Panc1 (cell line): ENCODE results near the gene ORC3. TPM values are rescaled to one million over a fixed set of nuclear protein-coding genes. Genes with fewer than 3 reads are reported as not detected.

Source experiments
- ATAC-seq: fragments of 200-7000 bp; cut with Tn5 transposase; 2 replicates; pipeline ENCODE4 v1.9.1; 2020; ENCODE audit warnings: mild to moderate bottlenecking, moderate library complexity
- BruUV-seq: library from RNA; stranded (reverse); fragments of 400-500 nt; replicated peaks from 2 replicates; lab custom pipeline; 2021; lab: Mats Ljungman, UMichigan
- CTCF ChIA-PET: fragments of 300-600 bp; sonication (Branson Sonifier 250); formaldehyde crosslinking; loops from one replicate; lab custom pipeline; 2022; ENCODE audit warnings: antibody characterized with exemption; lab: Charles Lee
- POLR2A ChIA-PET: fragments of 300-600 bp; sonication (Branson Sonifier 250); formaldehyde crosslinking; loops from one replicate; lab custom pipeline; 2022; ENCODE audit warnings: antibody characterized with exemption; lab: Charles Lee
- DNase-seq: peaks from one replicate; pipeline ENCODE4 v3.0.0-alpha.2; 2010; ENCODE audit warnings: low read depth, low spot score
- H3K27ac ChIP-seq: 2 replicates; pipeline ENCODE4 v1.5.1; 2011; ENCODE audit warnings: mild to moderate bottlenecking, low read length, inconsistent platforms
- H3K27me3 ChIP-seq: fragments of 200-500 bp; sonication (Bioruptor generic); 2 replicates; pipeline ENCODE4 v1.6.0; 2014; ENCODE audit warnings: low read length, inconsistent platforms; ENCODE audit not compliant: control insufficient read depth, insufficient read depth
- H3K36me3 ChIP-seq: fragments of 200-500 bp; sonication (Bioruptor generic); 2 replicates; pipeline ENCODE4 v1.5.1; 2014; ENCODE audit warnings: inconsistent platforms, mild to moderate bottlenecking, low read length, moderate library complexity; ENCODE audit not compliant: control insufficient read depth, insufficient read depth
- H3K4me1 ChIP-seq: 2 replicates; pipeline ENCODE4 v1.5.1; 2011; ENCODE audit warnings: inconsistent platforms, mild to moderate bottlenecking, low read length, moderate library complexity; ENCODE audit not compliant: control insufficient read depth, insufficient read depth
- H3K4me3 ChIP-seq, 2 experiments: 2 replicates each; pipeline ENCODE4 v1.5.1; 2011 to 2012; ENCODE audit warnings: low read depth in 2 of 2, low read length in 2 of 2, mild to moderate bottlenecking in 2 of 2, inconsistent platforms in 1 of 2, moderate library complexity in 1 of 2
- H3K9me3 ChIP-seq: fragments of 200-500 bp; sonication (Bioruptor generic); 2 replicates; pipeline ENCODE4 v1.5.1; 2014; ENCODE audit warnings: low read depth, mild to moderate bottlenecking, inconsistent platforms, low read length, moderate library complexity; ENCODE audit not compliant: control insufficient read depth, insufficient read depth
- POLR2AphosphoS5 ChIP-seq: IDR thresholded peaks from 2 replicates; pipeline ENCODE4 v1.6.1; 2012; ENCODE audit warnings: mild to moderate bottlenecking, low read depth, low read length, moderate library complexity
- SIN3A ChIP-seq: IDR thresholded peaks from 2 replicates; pipeline ENCODE4 v1.6.1; 2012; ENCODE audit warnings: low read depth, mild to moderate bottlenecking, low read length, moderate library complexity, borderline replicate concordance; ENCODE audit not compliant: insufficient read depth
- TCF7L2 ChIP-seq: IDR thresholded peaks from 2 replicates; pipeline ENCODE4 v1.6.1; 2011; ENCODE audit warnings: mild to moderate bottlenecking, low read depth, low read length, inconsistent platforms
- in situ Hi-C: cut with HindIII; loops from 2 replicates; pipeline ENCODE4 v1.10.0; 2016; ENCODE audit warnings: low sequenced_read_pairs, low pct_unique_long_range_greater_than_20kb
- intact Hi-C: fragments of 100-400 bp; cut with micrococcal nuclease; formaldehyde crosslinking; loops from one replicate; pipeline ENCODE4 v1.10.0; 2022; ENCODE audit not compliant: unreplicated experiment
- total RNA-seq: library from RNA; stranded (reverse); gene quantifications from one replicate; pipeline ENCODE4 v1.2.1, GENCODE V29; 2021; ENCODE audit not compliant: unreplicated experiment
- TF ChIP-seq, protein P1 (sequence below), 2 experiments: IDR thresholded peaks; 2 replicates each; pipeline ENCODE4 v1.6.1; 2011 to 2012; ENCODE audit warnings: low read depth in 2 of 2, control low read depth in 1 of 2, low read length in 1 of 2, mild to moderate bottlenecking in 1 of 2, moderate library complexity in 1 of 2; ENCODE audit not compliant: insufficient read depth in 1 of 2
- TF ChIP-seq, protein P2 (sequence below): fragments of 450-650 bp; IDR thresholded peaks from 2 replicates; pipeline ENCODE4 v1.5.1; 2017; ENCODE audit warnings: mild to moderate bottlenecking

The ORC3 gene
- total RNA-seq, 1 experiment from 2014 or later = 36.9 TPM

DNA sequence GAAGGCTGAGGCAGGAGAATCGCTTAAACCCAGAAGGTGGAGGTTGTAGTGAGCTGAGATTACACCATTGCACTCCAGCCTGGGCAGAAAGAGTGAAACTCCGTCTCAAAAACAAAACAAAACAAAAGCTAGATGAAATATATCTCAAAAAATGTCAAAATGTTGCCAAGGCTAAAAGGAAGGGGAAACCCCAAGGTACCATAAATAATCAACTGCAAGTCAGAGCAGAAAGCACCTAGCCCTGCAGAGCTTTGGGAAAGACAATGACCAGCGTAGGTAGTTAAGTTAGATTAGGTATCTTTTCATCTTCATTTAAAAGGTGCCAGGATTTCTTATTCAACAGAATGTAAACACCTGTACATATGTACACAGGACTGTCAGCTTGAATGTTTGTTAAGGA lies 79.1 kb downstream of the ORC3 start:
- in situ Hi-C loops = no loop called here
- POLR2A ChIA-PET = no interaction called here
- TSS peak; percentile 26 for BruUV-seq
- Histone ChIP-seq H3K27me3 (no peaks in the 10 kb centered on the region), H3K27ac (no peak overlapping the region), H3K4me1 (no peaks in the 10 kb centered on the region; the same call in 1 of the 2 replicates), H3K36me3 (peaks cover 23% of the 10 kb centered on the region; the same call in 1 of the 2 replicates), H3K9me3 (no peaks in the 10 kb centered on the region), H3K4me3 (no peak overlapping the region)
- TF ChIP-seq POLR2AphosphoS5 (no peak), SIN3A (no peak), TCF7L2 (no peak)
- TF ChIP-seq, protein P1, sequence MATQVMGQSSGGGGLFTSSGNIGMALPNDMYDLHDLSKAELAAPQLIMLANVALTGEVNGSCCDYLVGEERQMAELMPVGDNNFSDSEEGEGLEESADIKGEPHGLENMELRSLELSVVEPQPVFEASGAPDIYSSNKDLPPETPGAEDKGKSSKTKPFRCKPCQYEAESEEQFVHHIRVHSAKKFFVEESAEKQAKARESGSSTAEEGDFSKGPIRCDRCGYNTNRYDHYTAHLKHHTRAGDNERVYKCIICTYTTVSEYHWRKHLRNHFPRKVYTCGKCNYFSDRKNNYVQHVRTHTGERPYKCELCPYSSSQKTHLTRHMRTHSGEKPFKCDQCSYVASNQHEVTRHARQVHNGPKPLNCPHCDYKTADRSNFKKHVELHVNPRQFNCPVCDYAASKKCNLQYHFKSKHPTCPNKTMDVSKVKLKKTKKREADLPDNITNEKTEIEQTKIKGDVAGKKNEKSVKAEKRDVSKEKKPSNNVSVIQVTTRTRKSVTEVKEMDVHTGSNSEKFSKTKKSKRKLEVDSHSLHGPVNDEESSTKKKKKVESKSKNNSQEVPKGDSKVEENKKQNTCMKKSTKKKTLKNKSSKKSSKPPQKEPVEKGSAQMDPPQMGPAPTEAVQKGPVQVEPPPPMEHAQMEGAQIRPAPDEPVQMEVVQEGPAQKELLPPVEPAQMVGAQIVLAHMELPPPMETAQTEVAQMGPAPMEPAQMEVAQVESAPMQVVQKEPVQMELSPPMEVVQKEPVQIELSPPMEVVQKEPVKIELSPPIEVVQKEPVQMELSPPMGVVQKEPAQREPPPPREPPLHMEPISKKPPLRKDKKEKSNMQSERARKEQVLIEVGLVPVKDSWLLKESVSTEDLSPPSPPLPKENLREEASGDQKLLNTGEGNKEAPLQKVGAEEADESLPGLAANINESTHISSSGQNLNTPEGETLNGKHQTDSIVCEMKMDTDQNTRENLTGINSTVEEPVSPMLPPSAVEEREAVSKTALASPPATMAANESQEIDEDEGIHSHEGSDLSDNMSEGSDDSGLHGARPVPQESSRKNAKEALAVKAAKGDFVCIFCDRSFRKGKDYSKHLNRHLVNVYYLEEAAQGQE (IDR thresholded peaks at IDR 0.05; ENCODE audit: insufficient read depth in 1 of 2, low read depth in 2 of 2, low read length in 1 of 2) = no peak
- TF ChIP-seq, protein P2, sequence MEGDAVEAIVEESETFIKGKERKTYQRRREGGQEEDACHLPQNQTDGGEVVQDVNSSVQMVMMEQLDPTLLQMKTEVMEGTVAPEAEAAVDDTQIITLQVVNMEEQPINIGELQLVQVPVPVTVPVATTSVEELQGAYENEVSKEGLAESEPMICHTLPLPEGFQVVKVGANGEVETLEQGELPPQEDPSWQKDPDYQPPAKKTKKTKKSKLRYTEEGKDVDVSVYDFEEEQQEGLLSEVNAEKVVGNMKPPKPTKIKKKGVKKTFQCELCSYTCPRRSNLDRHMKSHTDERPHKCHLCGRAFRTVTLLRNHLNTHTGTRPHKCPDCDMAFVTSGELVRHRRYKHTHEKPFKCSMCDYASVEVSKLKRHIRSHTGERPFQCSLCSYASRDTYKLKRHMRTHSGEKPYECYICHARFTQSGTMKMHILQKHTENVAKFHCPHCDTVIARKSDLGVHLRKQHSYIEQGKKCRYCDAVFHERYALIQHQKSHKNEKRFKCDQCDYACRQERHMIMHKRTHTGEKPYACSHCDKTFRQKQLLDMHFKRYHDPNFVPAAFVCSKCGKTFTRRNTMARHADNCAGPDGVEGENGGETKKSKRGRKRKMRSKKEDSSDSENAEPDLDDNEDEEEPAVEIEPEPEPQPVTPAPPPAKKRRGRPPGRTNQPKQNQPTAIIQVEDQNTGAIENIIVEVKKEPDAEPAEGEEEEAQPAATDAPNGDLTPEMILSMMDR = no peak
- CTCF ChIA-PET = no interaction called here
- DNase-seq = no peak
- intact Hi-C loops = no loop called here
- ATAC-seq = no peak

DNA sequence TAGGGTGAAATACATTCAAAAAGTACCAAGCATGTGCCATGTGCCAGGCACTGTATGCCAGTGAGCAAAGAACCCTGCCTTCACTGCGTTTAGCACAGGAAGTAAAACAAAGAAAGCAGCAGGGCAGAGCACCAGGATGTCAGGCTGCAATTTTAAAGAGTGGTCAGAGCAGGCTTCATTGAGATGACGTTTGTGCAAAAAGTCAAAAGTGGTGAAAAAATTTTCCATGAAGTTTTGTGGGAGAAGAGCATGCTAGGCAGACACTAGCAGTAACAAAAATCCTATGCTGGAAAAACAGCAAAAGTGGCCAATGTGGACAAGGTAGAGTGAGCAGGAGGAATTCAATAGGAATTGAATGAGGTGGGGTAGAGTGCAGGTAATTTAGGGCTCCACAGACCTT lies 80.8 kb downstream of the ORC3 start:
- ChIA-PET CTCF (no interaction called here), POLR2A (no interaction called here)
- Histone ChIP-seq H3K27me3 (no peaks in the 10 kb centered on the region), H3K27ac (no peak overlapping the region), H3K9me3 (no peaks in the 10 kb centered on the region), H3K4me3 (no peak overlapping the region), H3K4me1 (peaks cover 6% of the 10 kb centered on the region), H3K36me3 (peaks cover 24% of the 10 kb centered on the region; the same call in 1 of the 2 replicates)
- intact Hi-C loops (no loop called here), in situ Hi-C loops (no loop called here)
- BruUV-seq = no TSS peak
- TF ChIP-seq POLR2AphosphoS5 (no peak), SIN3A (no peak), TCF7L2 (no peak)
- TF ChIP-seq, protein P2 = no peak
- TF ChIP-seq, protein P1 (IDR thresholded peaks at IDR 0.05; ENCODE audit: insufficient read depth in 1 of 2, low read depth in 2 of 2, low read length in 1 of 2) = no peak
- DNase-seq (no peak), ATAC-seq (no peak)
